ENCODE results near the gene WDFY1.
A peak's percentile ranks its signal among the peaks of the same experiment; 100 is the strongest.

Gene WDFY1

DNA sequence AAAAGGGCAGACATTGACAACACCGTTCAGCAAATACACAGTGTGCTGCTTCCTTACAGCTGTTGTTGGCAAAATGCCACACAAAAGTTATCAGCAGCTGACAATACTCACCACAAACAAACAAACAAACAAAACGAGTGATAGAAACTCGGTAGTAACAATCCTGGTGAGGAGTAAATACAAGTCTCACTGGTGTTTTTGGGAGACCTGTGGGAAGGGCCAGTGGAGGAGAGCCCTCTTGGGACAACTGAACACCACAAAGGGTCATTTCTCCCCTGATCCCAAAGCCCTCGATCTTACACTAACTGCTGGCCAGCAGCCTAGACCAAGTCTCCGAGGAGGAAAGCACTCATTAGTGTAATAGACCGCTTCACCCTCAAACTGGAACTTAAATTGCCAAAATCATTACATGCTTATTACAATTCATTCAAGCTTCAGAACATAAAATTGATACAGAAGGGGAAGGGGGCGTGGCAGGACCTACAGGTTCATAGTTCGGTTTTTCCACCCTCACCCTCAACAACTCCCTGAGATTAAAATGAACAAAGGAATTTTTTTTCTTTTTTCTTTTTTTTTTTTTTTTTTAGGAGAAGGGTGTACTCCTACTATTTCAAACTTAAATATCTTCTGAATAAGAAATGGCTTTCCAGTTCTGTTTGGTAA is 112.8 kb downstream of the WDFY1 start:
- Histone ChIP-seq H3K9ac (ENCODE audit: low read length) (no peak overlapping the region), H3K9me2 (ENCODE audit: low read depth, low read length) (no peaks in the 10 kb centered on the region), H3K9me3 (ENCODE audit: low read length) (no peaks in the 10 kb centered on the region), H3F3A (ENCODE audit: insufficient read depth, low read length) (no peaks in the 10 kb centered on the region), H3K79me2 (ENCODE audit: insufficient read depth, low read length) (peaks cover 71% of the 10 kb centered on the region), H2AFZ (ENCODE audit: low read length) (no peak overlapping the region), H3K27me3 (ENCODE audit: insufficient read depth, low read length) (no peaks in the 10 kb centered on the region), H3K4me3 (ENCODE audit: low read depth, low read length, poor library complexity, severe bottlenecking) (peak overlapping the region; percentile 21), H3K36me3 (ENCODE audit: insufficient read depth, low read length) (0 out of 2 replicates have a peak, but pooled peaks cover 5% of the 10 kb centered on the region), H3K4me2 (ENCODE audit: low read length) (peak overlapping the region; percentile 50), H3K4me1 (ENCODE audit: insufficient read depth, low read length, severe bottlenecking) (peaks cover 51% of the 10 kb centered on the region), H4K20me1 (ENCODE audit: insufficient read depth, low read length) (no peaks in the 10 kb centered on the region), H3K27ac (ENCODE audit: low read depth, low read length, poor library complexity, severe bottlenecking) (peak overlapping the region; percentile 19)
- no peak for TF ChIP-seq EZH2 (IDR thresholded peaks at IDR 0.05; ENCODE audit: borderline replicate concordance, low read length)
- TF ChIP-seq, protein P1, sequence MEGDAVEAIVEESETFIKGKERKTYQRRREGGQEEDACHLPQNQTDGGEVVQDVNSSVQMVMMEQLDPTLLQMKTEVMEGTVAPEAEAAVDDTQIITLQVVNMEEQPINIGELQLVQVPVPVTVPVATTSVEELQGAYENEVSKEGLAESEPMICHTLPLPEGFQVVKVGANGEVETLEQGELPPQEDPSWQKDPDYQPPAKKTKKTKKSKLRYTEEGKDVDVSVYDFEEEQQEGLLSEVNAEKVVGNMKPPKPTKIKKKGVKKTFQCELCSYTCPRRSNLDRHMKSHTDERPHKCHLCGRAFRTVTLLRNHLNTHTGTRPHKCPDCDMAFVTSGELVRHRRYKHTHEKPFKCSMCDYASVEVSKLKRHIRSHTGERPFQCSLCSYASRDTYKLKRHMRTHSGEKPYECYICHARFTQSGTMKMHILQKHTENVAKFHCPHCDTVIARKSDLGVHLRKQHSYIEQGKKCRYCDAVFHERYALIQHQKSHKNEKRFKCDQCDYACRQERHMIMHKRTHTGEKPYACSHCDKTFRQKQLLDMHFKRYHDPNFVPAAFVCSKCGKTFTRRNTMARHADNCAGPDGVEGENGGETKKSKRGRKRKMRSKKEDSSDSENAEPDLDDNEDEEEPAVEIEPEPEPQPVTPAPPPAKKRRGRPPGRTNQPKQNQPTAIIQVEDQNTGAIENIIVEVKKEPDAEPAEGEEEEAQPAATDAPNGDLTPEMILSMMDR (IDR thresholded peaks at IDR 0.05; ENCODE audit: low read length): no peak

DNA sequence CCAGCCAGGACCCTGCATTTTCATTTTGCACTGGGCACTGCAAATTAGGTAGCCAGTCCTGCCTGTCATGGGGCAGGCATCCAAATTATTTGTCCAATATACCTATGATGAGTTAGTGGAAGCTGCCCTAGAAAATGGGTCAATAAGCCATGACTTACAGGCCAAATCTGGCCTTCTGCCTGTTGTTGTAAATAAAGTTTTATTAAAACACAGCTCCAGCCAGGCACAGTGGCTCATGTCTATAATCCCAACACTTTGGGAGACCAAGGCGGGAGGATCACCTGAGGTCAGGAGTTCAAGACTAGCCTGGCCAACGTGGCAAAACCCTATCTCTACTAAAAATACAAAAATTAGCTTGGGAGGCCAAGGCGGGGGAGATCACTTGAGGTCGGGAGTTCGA is 116.0 kb downstream of the WDFY1 start:
- peaks cover 60% of the 10 kb centered on the region for H3K4me1 ChIP-seq (ENCODE audit: insufficient read depth, low read length, severe bottlenecking)
- no peaks in the 10 kb centered on the region for H4K20me1 ChIP-seq (ENCODE audit: insufficient read depth, low read length)
- TF ChIP-seq EZH2 (IDR thresholded peaks at IDR 0.05; ENCODE audit: borderline replicate concordance, low read length): no peak
- TF ChIP-seq, protein P1 (IDR thresholded peaks at IDR 0.05; ENCODE audit: low read length): no peak
- H2AFZ ChIP-seq (ENCODE audit: low read length): no peak overlapping the region
- H3K4me2 ChIP-seq (ENCODE audit: low read length): no peak overlapping the region
- H3K36me3 ChIP-seq (ENCODE audit: insufficient read depth, low read length): peaks cover 13% of the 10 kb centered on the region; the same call in 1 of the 2 replicates
- no peaks in the 10 kb centered on the region for H3K9me3 ChIP-seq (ENCODE audit: low read length)
- no peak overlapping the region for H3K4me3 ChIP-seq (ENCODE audit: low read depth, low read length, poor library complexity, severe bottlenecking)
- no peak overlapping the region for H3K9ac ChIP-seq (ENCODE audit: low read length)
- no peaks in the 10 kb centered on the region for H3F3A ChIP-seq (ENCODE audit: insufficient read depth, low read length)
- no peaks in the 10 kb centered on the region for H3K27me3 ChIP-seq (ENCODE audit: insufficient read depth, low read length)
- H3K27ac ChIP-seq (ENCODE audit: low read depth, low read length, poor library complexity, severe bottlenecking): no peak overlapping the region
- H3K9me2 ChIP-seq (ENCODE audit: low read depth, low read length): no peaks in the 10 kb centered on the region
- H3K79me2 ChIP-seq (ENCODE audit: insufficient read depth, low read length): peaks cover 71% of the 10 kb centered on the region

DNA sequence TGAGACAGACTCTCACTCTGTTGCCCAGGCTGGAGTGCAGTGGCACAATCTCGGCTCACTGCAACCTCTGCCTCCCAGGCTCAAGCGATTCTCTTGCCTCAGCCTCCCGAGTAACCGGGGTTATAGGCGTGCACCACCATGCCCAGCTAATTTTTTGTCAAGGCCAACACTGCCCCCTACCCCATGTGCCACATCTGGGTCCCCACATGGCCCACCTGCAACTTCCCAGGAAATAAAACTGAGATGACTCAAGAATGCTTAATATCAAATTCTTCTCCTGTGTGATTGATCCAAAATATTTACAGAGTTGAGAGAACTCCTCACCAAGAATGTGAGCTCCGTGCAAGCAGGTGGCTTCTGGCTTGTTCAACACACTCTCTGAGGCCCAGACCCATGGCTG is 116.8 kb downstream of the WDFY1 start:
- Histone ChIP-seq H3K27me3 (ENCODE audit: insufficient read depth, low read length) (no peaks in the 10 kb centered on the region), H3K4me1 (ENCODE audit: insufficient read depth, low read length, severe bottlenecking) (peaks cover 64% of the 10 kb centered on the region), H3K9me3 (ENCODE audit: low read length) (no peaks in the 10 kb centered on the region), H3K36me3 (ENCODE audit: insufficient read depth, low read length) (peaks cover 13% of the 10 kb centered on the region; the same call in 1 of the 2 replicates), H4K20me1 (ENCODE audit: insufficient read depth, low read length) (no peaks in the 10 kb centered on the region), H3K4me3 (ENCODE audit: low read depth, low read length, poor library complexity, severe bottlenecking) (no peak overlapping the region), H3K9ac (ENCODE audit: low read length) (no peak overlapping the region), H3K79me2 (ENCODE audit: insufficient read depth, low read length) (peaks cover 66% of the 10 kb centered on the region), H3K4me2 (ENCODE audit: low read length) (no peak overlapping the region), H3F3A (ENCODE audit: insufficient read depth, low read length) (peaks cover under 1% of the 10 kb centered on the region; the same call in 1 of the 2 replicates), H2AFZ (ENCODE audit: low read length) (no peak overlapping the region), H3K27ac (ENCODE audit: low read depth, low read length, poor library complexity, severe bottlenecking) (peak overlapping the region; percentile 39), H3K9me2 (ENCODE audit: low read depth, low read length) (no peaks in the 10 kb centered on the region)
- TF ChIP-seq, protein P1 (IDR thresholded peaks at IDR 0.05; ENCODE audit: low read length): peak; percentile 35; the same call in 1 of the 2 replicates
- no peak for TF ChIP-seq EZH2 (IDR thresholded peaks at IDR 0.05; ENCODE audit: borderline replicate concordance, low read length)
